ENCODE measurements around the gene FBXO3. TPM values are rescaled to one million over a fixed set of nuclear protein-coding genes. Genes with fewer than 3 reads are reported as not detected.

Gene FBXO3
- polyA plus RNA-seq, 3 donors, result 17.5 to 25.2 (median 21.4) TPM

DNA sequence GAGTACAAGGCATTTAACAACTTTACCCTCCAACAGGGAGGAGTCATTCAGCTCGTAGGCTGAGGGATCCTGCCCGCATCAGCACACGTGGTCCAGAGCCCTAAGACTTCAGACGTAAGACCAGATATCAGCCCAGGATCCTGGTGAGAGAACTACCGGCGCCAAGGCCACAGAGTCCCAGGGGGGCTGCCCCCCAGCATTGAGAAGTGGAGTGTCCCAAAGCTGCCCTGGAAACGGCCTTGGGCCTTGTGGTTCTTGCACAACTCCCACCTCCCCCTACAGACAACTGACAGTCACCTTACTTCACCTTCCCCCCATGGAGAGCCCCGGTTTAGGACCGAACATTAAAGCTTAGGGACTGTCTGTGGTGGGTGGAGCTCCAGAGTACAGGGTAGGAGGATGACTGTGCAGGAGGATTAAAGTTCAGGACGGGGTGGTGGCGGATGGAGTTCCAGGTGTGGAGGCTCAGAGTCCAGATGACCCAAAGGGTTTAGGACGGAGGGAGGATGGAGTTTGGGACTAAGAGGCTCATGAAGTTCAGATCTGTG, 74.7 kb downstream of the FBXO3 start:
- intact Hi-C loops (cut with micrococcal nuclease), result loop anchor here in 1 of 2 donors (10.0 kb wide), 1 partner anchor 335 kb away; no protein-coding TSS in a partner anchor
- H3K79me2 ChIP-seq (ENCODE audit: insufficient read depth, low read length), result no peaks in the 10 kb centered on the region
- H3K27me3 Mint-ChIP-seq (ENCODE audit: low read depth in 3 of 3), result peaks cover 26 to 41% (median 30%) of the 10 kb centered on the region in 3 donors
- H3K4me2 ChIP-seq (replicated peaks; ENCODE audit: extremely low read depth, low read length, poor library complexity, severe bottlenecking), result peak overlapping the region; percentile 91
- DNase-seq, result no peak
- peaks cover 24% of the 10 kb centered on the region for H3K4me1 Mint-ChIP-seq
- no peaks in the 10 kb centered on the region for H4K20me1 ChIP-seq (ENCODE audit: insufficient read depth, low read length)
- H3K36me3 Mint-ChIP-seq, result no peaks in the 10 kb centered on the region
- peak overlapping the region; percentile 89 for H2AFZ ChIP-seq (ENCODE audit: insufficient read depth, low read depth, low read length, poor library complexity, severe bottlenecking)
- H3K27me3 ChIP-seq (ENCODE audit: control insufficient read depth in 2 of 2, insufficient read depth in 2 of 2, low read length in 2 of 2), result peaks cover 7 to 33% of the 10 kb centered on the region in 2 donors
- 59% methylated on average over 7 of the region's 12 CpGs for WGBS (ENCODE audit: insufficient coverage)
- H3K9ac ChIP-seq (ENCODE audit: insufficient read depth, low read length, poor library complexity, severe bottlenecking), result no peak overlapping the region
- H3K9me3 Mint-ChIP-seq, result peaks cover 0 to 4% (median 0%) of the 10 kb centered on the region in 7 donors
- TF ChIP-seq CTCF (IDR thresholded peaks at IDR 0.05), result no peak
- H3K36me3 ChIP-seq (replicated peaks in 1 of 2; ENCODE audit: control insufficient read depth in 1 of 2, insufficient read depth in 2 of 2, low read length in 2 of 2), result no peaks in the 10 kb centered on the region
- H3K4me1 ChIP-seq (ENCODE audit: control insufficient read depth in 1 of 2, insufficient read depth in 2 of 2, low read length in 2 of 2), result peaks cover 16 to 18% of the 10 kb centered on the region in 2 donors
- peak overlapping the region in 1 of 7 donors; percentile 9 for H3K27ac Mint-ChIP-seq
- H3K9me3 ChIP-seq (replicated peaks in 1 of 2; ENCODE audit: control insufficient read depth in 1 of 2, insufficient read depth in 1 of 2, low read length in 2 of 2), result no peaks in the 10 kb centered on the region
- no peak overlapping the region for H3K27ac ChIP-seq (ENCODE audit: low read depth in 1 of 2, low read length in 2 of 2)
- H3K4me3 Mint-ChIP-seq, result peak overlapping the region; percentile 89 to 94
- H3K4me3 ChIP-seq (replicated peaks in 1 of 3; ENCODE audit: low read depth in 2 of 3, low read length in 3 of 3), result peak overlapping the region in 1 of 3 experiments; percentile 81

DNA sequence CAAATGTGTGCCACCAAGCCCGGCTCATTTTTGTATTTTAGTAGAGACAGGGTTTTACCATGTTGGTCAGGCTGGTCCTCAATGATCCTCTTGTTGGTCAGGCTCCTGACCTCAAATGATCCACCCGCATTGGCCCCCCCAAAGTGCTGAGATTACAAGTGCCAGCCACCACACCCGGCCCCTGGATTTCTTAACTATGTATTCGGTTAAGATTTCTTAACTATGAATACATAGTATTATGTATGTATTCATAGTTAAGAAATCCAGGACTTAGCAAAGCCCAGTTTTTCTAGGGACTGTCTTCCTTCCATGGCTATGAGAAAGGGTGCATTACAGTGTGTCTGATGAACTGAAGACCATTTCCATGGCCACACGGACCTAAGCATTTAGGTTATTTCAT, 75.4 kb downstream of the FBXO3 start:
- Mint-ChIP-seq H3K4me1 (peaks cover 24% of the 10 kb centered on the region), H3K27ac (no peak overlapping the region), H3K4me3 (no peak overlapping the region), H3K36me3 (no peaks in the 10 kb centered on the region), H3K27me3 (ENCODE audit: low read depth in 3 of 3) (peaks cover 26 to 41% (median 30%) of the 10 kb centered on the region in 3 donors), H3K9me3 (peaks cover 0 to 4% (median 0%) of the 10 kb centered on the region in 7 donors)
- Histone ChIP-seq H3K27ac (ENCODE audit: low read depth in 1 of 2, low read length in 2 of 2) (no peak overlapping the region), H3K4me1 (ENCODE audit: control insufficient read depth in 1 of 2, insufficient read depth in 2 of 2, low read length in 2 of 2) (peaks cover 16 to 18% of the 10 kb centered on the region in 2 donors), H3K9ac (ENCODE audit: insufficient read depth, low read length, poor library complexity, severe bottlenecking) (no peak overlapping the region), H3K79me2 (ENCODE audit: insufficient read depth, low read length) (no peaks in the 10 kb centered on the region), H4K20me1 (ENCODE audit: insufficient read depth, low read length) (no peaks in the 10 kb centered on the region), H3K9me3 (replicated peaks in 1 of 2; ENCODE audit: control insufficient read depth in 1 of 2, insufficient read depth in 1 of 2, low read length in 2 of 2) (no peaks in the 10 kb centered on the region), H3K27me3 (ENCODE audit: control insufficient read depth in 2 of 2, insufficient read depth in 2 of 2, low read length in 2 of 2) (peaks cover 7 to 33% of the 10 kb centered on the region in 2 donors), H3K36me3 (replicated peaks in 1 of 2; ENCODE audit: control insufficient read depth in 1 of 2, insufficient read depth in 2 of 2, low read length in 2 of 2) (no peaks in the 10 kb centered on the region), H2AFZ (ENCODE audit: insufficient read depth, low read depth, low read length, poor library complexity, severe bottlenecking) (no peak overlapping the region), H3K4me2 (replicated peaks; ENCODE audit: extremely low read depth, low read length, poor library complexity, severe bottlenecking) (no peak overlapping the region), H3K4me3 (replicated peaks in 1 of 3; ENCODE audit: low read depth in 2 of 3, low read length in 3 of 3) (no peak overlapping the region)
- no peak for TF ChIP-seq CTCF (IDR thresholded peaks at IDR 0.05)
- no peak for DNase-seq
- 33% methylated on average over 1 of the region's 5 CpGs for WGBS (ENCODE audit: insufficient coverage)
- intact Hi-C loops (cut with micrococcal nuclease), result loop anchor here in 1 of 2 donors (10.0 kb wide), 1 partner anchor 334 kb away; no protein-coding TSS in a partner anchor
